Mesendoderm (in vitro differentiated cells): ENCODE data around the gene CD248.

Experiments
- DNase-seq: peaks from one replicate; pipeline ENCODE4 v3.0.0; 2013
- H2AK5ac ChIP-seq: 2 replicates; pipeline ENCODE4 v1.6.1; 2013; ENCODE audit warnings: low read length, inconsistent platforms
- H2BK120ac ChIP-seq: 2 replicates; pipeline ENCODE4 v1.6.1; 2013; ENCODE audit warnings: low read depth, mild to moderate bottlenecking, low read length, moderate library complexity, mixed read lengths
- H2BK15ac ChIP-seq: replicated peaks from 2 replicates; pipeline ENCODE4 v1.6.1; 2013; ENCODE audit warnings: low read depth, mild to moderate bottlenecking, moderate library complexity
- H2BK5ac ChIP-seq: 2 replicates; pipeline ENCODE4 v1.6.1; 2013; ENCODE audit warnings: low read length, inconsistent platforms
- H3K18ac ChIP-seq: 2 replicates; pipeline ENCODE4 v1.6.1; 2013; ENCODE audit warnings: mild to moderate bottlenecking, low read length, mixed read lengths
- H3K23ac ChIP-seq: one replicate; pipeline ENCODE4 v1.6.1; 2013; ENCODE audit warnings: low read length
- H3K27ac ChIP-seq: 2 replicates; pipeline ENCODE4 v1.5.1; 2013; ENCODE audit warnings: low read depth, mild to moderate bottlenecking, inconsistent platforms, low read length, moderate library complexity
- H3K27me3 ChIP-seq: 2 replicates; pipeline ENCODE4 v1.6.1; 2013; ENCODE audit warnings: low read length, control low read depth, mild to moderate bottlenecking, inconsistent platforms; ENCODE audit not compliant: insufficient read depth, poor library complexity
- H3K36me3 ChIP-seq: 2 replicates; pipeline ENCODE4 v1.6.1; 2013; ENCODE audit warnings: low read length, inconsistent platforms; ENCODE audit not compliant: control insufficient read depth, insufficient read depth
- H3K4ac ChIP-seq: one replicate; pipeline ENCODE4 v1.6.1; 2013; ENCODE audit warnings: low read depth, mild to moderate bottlenecking, low read length, moderate library complexity
- H3K4me1 ChIP-seq: 2 replicates; pipeline ENCODE4 v1.6.1; 2013; ENCODE audit warnings: low read depth, low read length, inconsistent platforms; ENCODE audit not compliant: control insufficient read depth
- H3K4me2 ChIP-seq: 2 replicates; pipeline ENCODE4 v1.6.1; 2013; ENCODE audit warnings: low read length
- H3K4me3 ChIP-seq: 2 replicates; pipeline ENCODE4 v1.5.1; 2013; ENCODE audit warnings: mild to moderate bottlenecking, low read length
- H3K56ac ChIP-seq: one replicate; pipeline ENCODE4 v1.6.1; 2013; ENCODE audit warnings: low read length
- H3K79me1 ChIP-seq: 2 replicates; pipeline ENCODE4 v1.6.1; 2013; ENCODE audit warnings: low read length, inconsistent platforms
- H3K79me2 ChIP-seq: 2 replicates; pipeline ENCODE4 v1.6.1; 2013; ENCODE audit warnings: mild to moderate bottlenecking, low read length; ENCODE audit not compliant: control insufficient read depth, insufficient read depth
- H3K9ac ChIP-seq: 2 replicates; pipeline ENCODE4 v1.6.1; 2013; ENCODE audit warnings: low read length, inconsistent platforms
- H4K5ac ChIP-seq: one replicate; pipeline ENCODE4 v1.6.1; 2013; ENCODE audit warnings: low read length
- H4K8ac ChIP-seq: one replicate; pipeline ENCODE4 v1.6.1; 2013; ENCODE audit warnings: low read depth, mild to moderate bottlenecking, control low read depth, low read length, moderate library complexity
- WGBS: extraction: QIAGEN DNeasy Blood & Tissue Kit; methylation state at CpG from one replicate; pipeline ENCODE4 v1.1.7; 2013; ENCODE audit warnings: low lambda C conversion rate, missing lambda C conversion rate; ENCODE audit not compliant: insufficient coverage; ENCODE audit errors: extremely low coverage; 5-methylcytosine and 5-hydroxymethylcytosine counted together

CD248 gene

DNA sequence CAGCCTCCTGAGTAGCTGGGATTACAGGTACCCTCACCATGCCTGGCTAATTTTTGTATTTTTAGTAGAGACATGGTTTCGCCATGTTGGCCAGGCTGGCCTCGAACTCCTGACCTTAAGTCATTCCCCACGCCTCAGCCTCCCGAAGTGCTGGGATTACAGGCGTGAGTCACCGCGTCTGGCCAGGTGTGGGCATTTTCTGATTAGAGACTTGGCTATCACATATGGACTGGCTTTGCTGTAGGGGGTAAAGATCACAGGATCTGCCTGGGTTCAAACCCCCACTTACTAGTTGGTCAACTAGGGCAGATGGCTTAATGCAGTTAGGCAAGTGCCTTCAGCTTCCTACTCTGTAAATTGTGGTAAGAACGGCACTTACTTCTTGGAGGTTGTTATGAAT, 6.5 kb downstream of the CD248 start:
- no peak overlapping the region for H3K56ac ChIP-seq
- DNase-seq = no peak
- no peak overlapping the region for H3K27ac ChIP-seq
- no peak overlapping the region for H3K18ac ChIP-seq
- no peak overlapping the region for H2AK5ac ChIP-seq
- H3K9ac ChIP-seq = no peak overlapping the region
- no CpG with 5 or more reads among the region's 8 CpGs for WGBS
- peaks cover 8% of the 10 kb centered on the region for H3K4me1 ChIP-seq
- H4K5ac ChIP-seq = no peak overlapping the region
- H3K4me3 ChIP-seq = no peak overlapping the region
- H2BK15ac ChIP-seq = no peak overlapping the region
- H3K4me2 ChIP-seq = no peak overlapping the region
- H3K79me1 ChIP-seq = no peaks in the 10 kb centered on the region
- H3K36me3 ChIP-seq = no peaks in the 10 kb centered on the region
- no peak overlapping the region for H2BK120ac ChIP-seq
- no peak overlapping the region for H3K23ac ChIP-seq
- no peak overlapping the region for H3K4ac ChIP-seq
- no peak overlapping the region for H4K8ac ChIP-seq
- no peaks in the 10 kb centered on the region for H3K79me2 ChIP-seq
- no peaks in the 10 kb centered on the region for H3K27me3 ChIP-seq
- no peak overlapping the region for H2BK5ac ChIP-seq

- no peak overlapping the region for H2AK5ac ChIP-seq
- peaks cover 8% of the 10 kb centered on the region for H3K4me1 ChIP-seq
- DNase-seq = no peak
- no peak overlapping the region for H4K8ac ChIP-seq
- H3K56ac ChIP-seq = no peak overlapping the region
- no peaks in the 10 kb centered on the region for H3K36me3 ChIP-seq
- H3K18ac ChIP-seq = no peak overlapping the region
- H3K79me1 ChIP-seq = no peaks in the 10 kb centered on the region
- no peaks in the 10 kb centered on the region for H3K79me2 ChIP-seq
- no peaks in the 10 kb centered on the region for H3K27me3 ChIP-seq
- H2BK120ac ChIP-seq = no peak overlapping the region
- H3K4me2 ChIP-seq = no peak overlapping the region
- H4K5ac ChIP-seq = no peak overlapping the region
- H2BK15ac ChIP-seq = no peak overlapping the region
- H3K23ac ChIP-seq = no peak overlapping the region
- no peak overlapping the region for H2BK5ac ChIP-seq
- no peak overlapping the region for H3K9ac ChIP-seq
- H3K4me3 ChIP-seq = no peak overlapping the region
- WGBS = no CpG with 5 or more reads among the region's 3 CpGs
- H3K27ac ChIP-seq = no peak overlapping the region
- H3K4ac ChIP-seq = no peak overlapping the region
Measured at GRCh38 chr11:66309475-66309874, 7.4 kb downstream of the CD248 start.

DNA sequence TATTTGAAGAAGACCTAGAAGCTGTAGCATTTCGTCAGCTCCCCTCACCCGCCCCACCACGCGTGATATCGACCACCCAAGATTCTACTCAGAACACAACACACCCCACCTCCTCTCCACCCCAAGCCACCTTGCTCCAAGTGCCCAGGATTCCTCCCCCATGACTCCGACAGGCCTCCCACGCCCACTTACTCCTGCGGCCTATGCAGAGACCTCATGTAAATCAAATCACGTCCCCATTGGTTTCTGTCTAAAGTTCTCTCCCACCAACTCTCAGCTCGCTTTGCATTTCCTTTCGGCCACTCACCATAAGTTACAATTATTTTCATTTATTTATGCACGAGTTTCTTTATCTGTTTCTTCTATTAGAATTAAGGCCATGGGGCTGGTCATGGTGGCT, 14.2 kb downstream of the CD248 start:
- Histone ChIP-seq H4K5ac (no peak overlapping the region), H3K9ac (no peak overlapping the region), H3K36me3 (no peaks in the 10 kb centered on the region), H2BK15ac (no peak overlapping the region), H3K27me3 (no peaks in the 10 kb centered on the region), H4K8ac (no peak overlapping the region), H2AK5ac (no peak overlapping the region), H3K79me2 (no peaks in the 10 kb centered on the region), H3K4me1 (no peaks in the 10 kb centered on the region), H3K18ac (no peak overlapping the region), H3K4me3 (no peak overlapping the region), H2BK5ac (no peak overlapping the region), H2BK120ac (no peak overlapping the region), H3K4me2 (no peak overlapping the region), H3K27ac (no peak overlapping the region), H3K79me1 (no peaks in the 10 kb centered on the region), H3K4ac (no peak overlapping the region), H3K23ac (no peak overlapping the region), H3K56ac (no peak overlapping the region)
- no peak for DNase-seq
- WGBS = no CpG with 5 or more reads among the region's 12 CpGs

DNA sequence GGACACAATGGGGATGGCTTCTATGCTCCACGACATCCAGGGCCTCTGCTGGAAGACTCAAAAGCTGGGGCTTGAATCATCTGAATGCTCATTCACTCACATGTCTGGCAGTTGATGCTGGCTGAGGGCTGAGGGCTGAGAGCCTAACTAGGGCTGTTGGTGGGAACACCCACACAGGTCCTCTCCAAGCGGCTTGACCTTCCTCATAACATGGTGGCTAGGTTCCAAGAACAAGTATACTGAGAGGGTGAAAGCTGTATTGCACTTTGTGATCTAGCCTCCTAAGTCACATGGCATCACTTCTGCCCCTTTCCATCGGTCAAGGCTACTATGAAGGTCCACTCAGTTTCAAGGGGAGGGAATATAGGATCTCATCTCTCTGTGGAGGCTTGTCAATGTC, 17.7 kb downstream of the CD248 start:
- Histone ChIP-seq H4K8ac (no peak overlapping the region), H3K18ac (no peak overlapping the region), H3K27me3 (no peaks in the 10 kb centered on the region), H3K4me2 (no peak overlapping the region), H3K4ac (no peak overlapping the region), H3K56ac (no peak overlapping the region), H3K23ac (no peak overlapping the region), H3K4me3 (no peak overlapping the region), H3K4me1 (peaks cover 4% of the 10 kb centered on the region), H4K5ac (no peak overlapping the region), H3K79me2 (no peaks in the 10 kb centered on the region), H3K27ac (no peak overlapping the region), H3K79me1 (no peaks in the 10 kb centered on the region), H2BK5ac (no peak overlapping the region), H2BK15ac (no peak overlapping the region), H3K36me3 (no peaks in the 10 kb centered on the region), H2BK120ac (no peak overlapping the region), H3K9ac (no peak overlapping the region), H2AK5ac (no peak overlapping the region)
- DNase-seq = no peak
- no CpG with 5 or more reads among the region's 3 CpGs for WGBS

DNA sequence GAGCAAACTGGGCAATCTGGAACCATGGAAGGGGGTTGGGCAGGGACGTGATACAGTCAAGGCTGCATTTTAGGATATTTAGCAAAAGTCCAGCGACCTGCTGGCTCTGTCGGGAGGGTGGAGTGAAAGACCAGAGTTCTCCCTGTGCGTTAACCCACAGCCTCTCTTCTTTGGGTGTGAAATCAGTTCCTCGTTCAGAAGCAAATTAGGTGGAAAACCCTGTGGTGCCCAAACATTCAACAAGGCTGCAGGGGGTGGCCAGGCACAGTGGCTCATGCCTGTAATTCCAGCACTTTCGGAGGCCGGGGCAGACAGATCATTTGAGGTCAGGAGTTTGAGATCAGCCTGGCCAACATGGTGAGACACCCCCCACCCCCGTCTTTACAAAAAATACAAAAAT, 19.2 kb downstream of the CD248 start:
- no peak overlapping the region for H3K56ac ChIP-seq
- no CpG with 5 or more reads among the region's 8 CpGs for WGBS
- H2BK15ac ChIP-seq = no peak overlapping the region
- peak; percentile 30 for DNase-seq
- no peak overlapping the region for H3K23ac ChIP-seq
- no peak overlapping the region for H4K8ac ChIP-seq
- H4K5ac ChIP-seq = no peak overlapping the region
- no peak overlapping the region for H3K9ac ChIP-seq
- no peak overlapping the region for H3K4me2 ChIP-seq
- no peaks in the 10 kb centered on the region for H3K27me3 ChIP-seq
- H3K4me1 ChIP-seq = peaks cover 4% of the 10 kb centered on the region
- H2AK5ac ChIP-seq = no peak overlapping the region
- H3K36me3 ChIP-seq = no peaks in the 10 kb centered on the region
- H3K18ac ChIP-seq = no peak overlapping the region
- no peak overlapping the region for H3K27ac ChIP-seq
- no peaks in the 10 kb centered on the region for H3K79me1 ChIP-seq
- H2BK5ac ChIP-seq = no peak overlapping the region
- no peaks in the 10 kb centered on the region for H3K79me2 ChIP-seq
- H3K4ac ChIP-seq = no peak overlapping the region
- H3K4me3 ChIP-seq = no peak overlapping the region
- H2BK120ac ChIP-seq = no peak overlapping the region
